K562 (cell line): ENCODE results near the gene CDYL. TPM values are rescaled to one million over a fixed set of nuclear protein-coding genes. Genes with fewer than 3 reads are reported as not detected.

Experiments
- MGA ChIP-seq: fragments of 450-650 bp; IDR thresholded peaks from 2 replicates; pipeline ENCODE4 v1.6.1; 2016; ENCODE audit warnings: mild to moderate bottlenecking, moderate library complexity
- polyA plus RNA-seq, 8 experiments: library from polyadenylated mRNA; depleted of rRNA in 4 of 8; stranded (reverse) in 5 of 8; unstranded in 3 of 8; fragments of >200 nt; fragmentation: Nextera tagmentation in 2 of 8; fragmentation: Illumina TruSeq in 1 of 8; extraction: Ambion mirVana in 2 of 8; extraction: Trizol in 1 of 8; gene quantifications; 2 replicates each; pipeline versions ENCODE4 v1.2.1 to v1.2.3, GENCODE V29; 2011 to 2014; ENCODE audit warnings: inconsistent platforms in 1 of 8, missing spikeins in 1 of 8
- total RNA-seq, 7 experiments: library from RNA; depleted of rRNA in 6 of 7; stranded (reverse); fragments of >200 nt in 6 of 7; fragmentation: Illumina TruSeq in 2 of 7; extraction: Trizol in 2 of 7; gene quantifications; 2 replicates each; pipeline versions ENCODE4 v1.2.1 to v1.2.3, GENCODE V29; 2011 to 2021; ENCODE audit warnings: low replicate concordance in 1 of 7

The CDYL gene
- total and polyA plus RNA-seq, 9 of the 15 experiments (the other 6 are each of a cell fraction or from before 2014, with no cell fraction given), result 8.1 to 45.8 (median 40.8) TPM

DNA sequence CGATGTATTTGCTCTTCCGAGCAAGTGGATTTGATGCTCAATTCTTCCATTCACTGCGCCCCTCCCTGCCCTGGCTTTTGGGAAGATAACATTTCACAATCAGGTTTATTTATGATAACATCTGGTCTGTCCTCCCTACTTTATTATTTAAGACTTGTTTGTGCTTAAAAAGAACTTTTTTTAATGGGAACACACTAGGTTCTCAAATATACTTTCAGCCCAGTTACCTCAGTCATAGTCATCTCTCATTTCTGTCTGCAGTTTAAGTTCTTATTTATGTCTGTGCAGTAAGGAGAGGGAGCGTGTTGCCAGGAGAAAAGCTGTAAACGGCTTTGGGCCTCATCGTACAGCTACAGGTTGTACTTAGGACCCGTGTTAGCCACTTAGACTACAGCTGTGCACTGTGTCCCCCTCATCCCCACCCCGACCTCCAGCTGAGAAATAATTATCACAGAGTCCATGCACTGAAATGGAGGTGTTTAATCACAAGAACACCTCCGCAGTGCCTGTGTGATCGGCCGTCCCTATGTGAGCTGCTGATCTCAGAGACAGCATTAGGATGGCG lies 128.3 kb downstream of the CDYL start (continued):
- TF ChIP-seq MGA, result no peak
- TF ChIP-seq, all 486 proteins: peak for 0
